ENCODE measurements around the gene TVP23A. TPM values are rescaled to one million over a fixed set of nuclear protein-coding genes. Genes with fewer than 3 reads are reported as not detected.

The TVP23A gene
- polyA plus RNA-seq, 1 experiment, result not detected

GRCh38 chr16:10836174-10836853 is 17.7 kb upstream of the TVP23A start:
- CTCF ChIA-PET, result interaction anchor here (0.7 kb wide), 1 partner anchor 21 kb away, joined by 3 read pairs; no protein-coding TSS in a partner anchor
- Histone ChIP-seq H3K27me3 (ENCODE audit: control insufficient read depth, insufficient read depth, low read length) (peaks cover 11% of the 10 kb centered on the region), H3K4me3 (ENCODE audit: low read depth, low read length) (no peak overlapping the region), H3K36me3 (ENCODE audit: control insufficient read depth, insufficient read depth, low read length) (no peaks in the 10 kb centered on the region)
- no peak for DNase-seq (ENCODE audit: low read depth)
- POLR2A ChIA-PET, result no interaction called here
- no peak for TF ChIP-seq CTCF (IDR thresholded peaks at IDR 0.05; ENCODE audit: insufficient read depth, low read depth, low read length)

- CTCF ChIA-PET, result interaction anchor here (0.7 kb wide), 1 partner anchor 22 kb away, joined by 3 read pairs; no protein-coding TSS in a partner anchor
- Histone ChIP-seq H3K27me3 (ENCODE audit: control insufficient read depth, insufficient read depth, low read length) (peaks cover 9% of the 10 kb centered on the region), H3K36me3 (ENCODE audit: control insufficient read depth, insufficient read depth, low read length) (no peaks in the 10 kb centered on the region), H3K4me3 (ENCODE audit: low read depth, low read length) (no peak overlapping the region)
- TF ChIP-seq CTCF (IDR thresholded peaks at IDR 0.05; ENCODE audit: insufficient read depth, low read depth, low read length), result no peak
- DNase-seq (ENCODE audit: low read depth), result no peak
- POLR2A ChIA-PET, result no interaction called here
Measured at GRCh38 chr16:10835281-10835931, 16.8 kb upstream of the TVP23A start.

- POLR2A ChIA-PET, result no interaction called here
- DNase-seq (ENCODE audit: low read depth), result no peak
- CTCF ChIA-PET, result no interaction called here
- Histone ChIP-seq H3K4me3 (ENCODE audit: low read depth, low read length) (no peak overlapping the region), H3K27me3 (ENCODE audit: control insufficient read depth, insufficient read depth, low read length) (peaks cover 8% of the 10 kb centered on the region), H3K36me3 (ENCODE audit: control insufficient read depth, insufficient read depth, low read length) (no peaks in the 10 kb centered on the region)
- no peak for TF ChIP-seq CTCF (IDR thresholded peaks at IDR 0.05; ENCODE audit: insufficient read depth, low read depth, low read length)
Measured at GRCh38 chr16:10834766-10835165, 16.2 kb upstream of the TVP23A start.

GRCh38 chr16:10834130-10834529 is 15.5 kb upstream of the TVP23A start:
- ChIA-PET CTCF (no interaction called here), POLR2A (no interaction called here)
- Histone ChIP-seq H3K27me3 (ENCODE audit: control insufficient read depth, insufficient read depth, low read length) (peaks cover 6% of the 10 kb centered on the region), H3K4me3 (ENCODE audit: low read depth, low read length) (no peak overlapping the region), H3K36me3 (ENCODE audit: control insufficient read depth, insufficient read depth, low read length) (no peaks in the 10 kb centered on the region)
- no peak for TF ChIP-seq CTCF (IDR thresholded peaks at IDR 0.05; ENCODE audit: insufficient read depth, low read depth, low read length)
- DNase-seq (ENCODE audit: low read depth), result no peak

GRCh38 chr16:10833271-10833670 is 14.7 kb upstream of the TVP23A start:
- CTCF ChIA-PET, result interaction anchor here (0.5 kb wide), 1 partner anchor 323 kb away, joined by 3 read pairs; no protein-coding TSS in a partner anchor
- Histone ChIP-seq H3K36me3 (ENCODE audit: control insufficient read depth, insufficient read depth, low read length) (no peaks in the 10 kb centered on the region), H3K4me3 (ENCODE audit: low read depth, low read length) (no peak overlapping the region), H3K27me3 (ENCODE audit: control insufficient read depth, insufficient read depth, low read length) (peaks cover 3% of the 10 kb centered on the region)
- POLR2A ChIA-PET, result no interaction called here
- no peak for DNase-seq (ENCODE audit: low read depth)
- TF ChIP-seq CTCF (IDR thresholded peaks at IDR 0.05; ENCODE audit: insufficient read depth, low read depth, low read length), result no peak
